GM21423 (cell line): ENCODE measurements around the gene BMAL1.
A peak's percentile ranks its signal among the peaks of the same experiment; 100 is the strongest.

ENCODE experiments used
- ATAC-seq: cut with Tn5 transposase; IDR thresholded peaks from one replicate; pipeline ENCODE4 v1.9.1; 2021; ENCODE audit warnings: mild to moderate bottlenecking, moderate library complexity; ENCODE audit not compliant: unreplicated experiment

Gene BMAL1

GRCh38 chr11:13290221-13290980 lies 12.8 kb downstream of the BMAL1 start:
- ATAC-seq, result no peak

GRCh38 chr11:13291361-13291760 lies 13.8 kb downstream of the BMAL1 start:
- ATAC-seq, result no peak

- ATAC-seq, result no peak
Observed at GRCh38 chr11:13291800-13292199, 14.2 kb downstream of the BMAL1 start.

GRCh38 chr11:13292970-13293369 lies 15.4 kb downstream of the BMAL1 start:
- ATAC-seq, result no peak

GRCh38 chr11:13294178-13294577 lies 16.6 kb downstream of the BMAL1 start:
- no peak for ATAC-seq

GRCh38 chr11:13294771-13295579 lies 17.4 kb downstream of the BMAL1 start:
- no peak for ATAC-seq

- no peak for ATAC-seq
Observed at GRCh38 chr11:13297308-13297916, 19.8 kb downstream of the BMAL1 start.

- no peak for ATAC-seq
Observed at GRCh38 chr11:13297917-13298356, 20.3 kb downstream of the BMAL1 start.

- no peak for ATAC-seq
Observed at GRCh38 chr11:13298765-13299164, 21.2 kb downstream of the BMAL1 start.

- ATAC-seq, result no peak
Observed at GRCh38 chr11:13301522-13301921, 23.9 kb downstream of the BMAL1 start.

GRCh38 chr11:13302420-13302958 lies 24.9 kb downstream of the BMAL1 start:
- ATAC-seq, result no peak

- ATAC-seq, result peak; percentile 54
Observed at GRCh38 chr11:13303668-13304649, 26.4 kb downstream of the BMAL1 start.

- ATAC-seq, result no peak
Observed at GRCh38 chr11:13304655-13305335, 27.2 kb downstream of the BMAL1 start.

GRCh38 chr11:13308704-13309103 lies 31.1 kb downstream of the BMAL1 start:
- no peak for ATAC-seq

- ATAC-seq, result no peak
Observed at GRCh38 chr11:13309156-13309555, 31.6 kb downstream of the BMAL1 start.

- ATAC-seq, result no peak
Observed at GRCh38 chr11:13310443-13310842, 32.9 kb downstream of the BMAL1 start.

GRCh38 chr11:13311570-13311969 lies 34.0 kb downstream of the BMAL1 start:
- no peak for ATAC-seq

GRCh38 chr11:13313005-13313819 lies 35.6 kb downstream of the BMAL1 start:
- ATAC-seq, result no peak
